Measurements from ENCODE around the gene AP1S1.

The AP1S1 gene

DNA sequence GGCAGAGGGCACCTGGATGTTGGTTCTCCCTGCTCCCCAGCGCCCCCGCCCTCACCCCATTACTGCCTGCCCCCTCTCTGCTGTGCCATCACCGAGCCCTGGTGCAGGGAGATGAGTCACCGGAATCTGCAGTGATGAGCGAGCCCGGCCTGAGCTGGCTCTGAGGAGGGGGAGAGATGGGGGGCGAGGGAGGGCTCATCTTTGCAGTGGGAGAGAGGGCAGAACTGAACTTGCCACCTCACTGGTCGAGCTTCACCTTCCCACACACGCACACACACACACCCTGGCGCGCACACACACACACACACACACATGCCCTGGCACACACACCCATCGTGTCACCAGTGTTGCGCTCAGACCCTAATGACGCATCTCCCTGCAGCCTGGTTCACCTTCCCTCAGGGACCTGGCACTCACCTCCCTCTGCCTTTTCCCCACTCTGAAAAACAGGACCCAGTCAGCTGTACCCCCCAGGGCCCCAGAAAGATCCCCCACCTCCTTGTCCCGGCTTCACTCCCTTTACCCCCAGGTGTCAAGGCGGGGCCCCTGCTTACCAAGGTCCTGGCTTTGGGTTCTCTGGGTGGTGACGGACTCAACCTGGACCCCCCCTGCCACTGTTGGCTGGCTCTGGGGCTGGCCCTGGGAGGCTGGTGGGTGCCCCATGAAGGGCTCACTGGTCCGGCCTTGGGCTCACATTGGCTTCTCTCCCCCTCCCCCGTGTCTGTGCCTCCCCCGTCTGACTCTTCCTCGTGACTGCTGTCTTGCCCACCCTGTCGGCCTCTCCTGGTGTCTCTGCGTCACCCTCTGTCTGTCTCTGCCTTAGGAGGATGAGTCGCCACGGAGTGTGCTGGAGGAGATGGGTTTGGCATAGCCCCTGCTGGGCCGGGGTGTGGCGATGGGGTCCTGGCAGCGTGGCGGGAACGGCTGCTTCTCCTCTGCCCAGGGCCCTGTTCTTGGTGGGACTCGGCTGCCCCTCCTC lies 5.7 kb downstream of the AP1S1 start:
- no peak for DNase-seq

DNA sequence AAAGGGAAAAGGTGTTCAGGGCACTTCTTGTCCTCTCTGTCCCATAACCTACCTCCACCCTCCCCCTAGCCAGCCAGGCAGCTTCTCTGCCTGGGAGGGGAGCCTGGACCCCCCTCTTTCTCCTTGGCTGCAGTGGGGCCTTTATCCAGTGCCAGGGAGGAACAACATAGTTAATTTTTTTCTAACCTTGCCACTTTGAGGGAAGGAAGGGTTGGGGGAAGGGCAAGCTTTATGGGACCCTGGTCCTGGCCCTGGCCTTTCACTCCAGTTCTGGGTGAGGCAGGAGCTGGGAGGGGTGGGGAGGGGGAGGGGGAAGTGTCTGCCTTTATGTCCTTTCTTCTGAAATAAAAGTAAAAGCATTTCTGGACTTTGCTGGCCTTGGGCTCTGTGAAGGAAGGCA lies 6.6 kb downstream of the AP1S1 start:
- no peak for DNase-seq

DNA sequence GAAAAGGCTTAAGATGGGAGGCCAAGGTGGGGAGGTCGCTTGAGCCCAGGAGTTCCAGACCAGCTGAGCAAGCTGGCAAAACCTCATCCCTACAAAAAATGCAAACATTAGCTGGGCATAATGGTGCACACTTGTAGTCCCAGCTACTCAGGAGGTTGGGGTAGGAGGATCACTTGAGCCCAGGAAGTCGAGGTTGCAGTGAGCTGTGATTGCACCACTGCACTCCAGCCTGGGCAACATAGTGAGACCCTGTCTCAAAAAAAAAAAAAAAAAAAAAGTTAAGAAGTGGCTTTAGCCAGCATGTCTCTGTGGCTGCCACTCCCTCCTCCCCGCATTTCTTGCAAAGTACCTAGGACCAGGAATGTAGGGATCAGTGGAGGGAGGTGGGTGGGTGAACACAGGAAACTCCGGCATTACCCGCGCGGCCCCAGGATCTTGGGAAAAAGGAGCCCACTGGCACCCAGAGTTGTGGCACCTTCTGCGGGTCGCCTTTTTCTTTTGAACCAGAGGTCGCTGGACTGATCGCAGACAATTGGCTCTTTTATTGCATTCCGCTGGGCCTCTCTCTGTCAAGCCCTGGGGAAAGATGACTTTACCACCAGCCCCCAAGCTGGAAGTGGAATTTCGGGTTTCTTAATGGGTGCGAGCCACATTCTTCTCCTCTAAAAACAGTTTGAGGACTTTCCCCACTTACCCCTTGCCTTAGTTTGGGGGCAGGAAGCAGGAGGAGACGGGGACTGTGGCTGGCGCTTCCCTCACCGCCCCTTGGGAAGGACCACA lies 7.6 kb downstream of the AP1S1 start:
- no peak for DNase-seq

- peak; percentile 63 for DNase-seq
These were observed 8.4 kb downstream of the AP1S1 start for GRCh38 chr7:101162551-101163278.

GRCh38 chr7:101163279-101164070 lies 9.2 kb downstream of the AP1S1 start:
- DNase-seq: peak; percentile 66

GRCh38 chr7:101164071-101164840 lies 10.0 kb downstream of the AP1S1 start:
- peak; percentile 9 for DNase-seq

DNA sequence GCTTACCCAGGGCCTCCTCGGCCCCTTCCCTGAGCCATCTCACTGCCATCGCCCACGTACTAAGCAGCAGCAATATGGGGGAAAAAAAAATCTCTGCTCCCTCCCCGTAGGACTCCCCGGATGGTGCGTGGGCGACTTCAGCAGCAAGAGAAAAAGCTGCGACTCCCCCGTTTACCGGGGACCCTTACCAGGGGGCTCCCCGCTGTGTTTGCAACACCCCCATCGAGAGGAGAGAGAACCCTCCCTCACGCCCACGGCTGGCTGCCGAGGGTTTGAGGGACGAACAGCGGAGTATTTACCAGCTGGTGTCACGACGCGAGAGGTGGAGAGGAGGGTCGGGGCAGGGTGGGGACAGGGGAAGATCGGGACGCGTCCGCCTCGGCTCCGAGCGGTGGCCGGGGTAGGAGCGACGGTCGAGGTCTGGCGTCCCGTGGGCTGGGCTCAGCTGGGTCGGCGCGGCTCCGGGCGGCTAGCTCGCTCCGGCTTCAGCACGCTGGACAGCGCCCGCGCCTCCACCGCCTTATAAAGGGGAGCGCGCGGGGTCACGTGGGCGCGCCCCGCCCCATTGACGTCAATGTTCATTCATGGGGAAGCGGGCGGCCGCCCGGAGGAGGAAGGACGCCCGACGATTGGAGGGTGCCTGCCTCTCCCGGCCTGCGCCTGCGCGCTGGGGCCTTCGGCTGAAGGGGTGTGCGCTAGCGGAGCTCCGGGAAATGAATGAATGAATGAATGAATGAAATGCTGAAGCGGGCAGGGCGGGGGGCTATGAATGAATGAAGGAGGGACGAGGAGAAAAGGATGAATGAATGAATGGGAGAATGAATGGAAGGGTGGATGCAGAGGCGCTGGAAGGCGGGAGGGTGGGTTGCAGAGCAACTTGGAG lies 11.0 kb downstream of the AP1S1 start, which contains the start of gene VGF:
Gene VGF (minus strand): TSS at position 495 of the 883 bp plus-strand sequence. CDS start 726 bp downstream, outside the sequence.
- DNase-seq: peak; percentile 69

GRCh38 chr7:101165958-101166647 lies 11.8 kb downstream of the AP1S1 start:
- DNase-seq: no peak

GRCh38 chr7:101166648-101166908 lies 12.3 kb downstream of the AP1S1 start:
- DNase-seq: no peak

GRCh38 chr7:101166909-101167644 lies 12.8 kb downstream of the AP1S1 start:
- DNase-seq: no peak

DNA sequence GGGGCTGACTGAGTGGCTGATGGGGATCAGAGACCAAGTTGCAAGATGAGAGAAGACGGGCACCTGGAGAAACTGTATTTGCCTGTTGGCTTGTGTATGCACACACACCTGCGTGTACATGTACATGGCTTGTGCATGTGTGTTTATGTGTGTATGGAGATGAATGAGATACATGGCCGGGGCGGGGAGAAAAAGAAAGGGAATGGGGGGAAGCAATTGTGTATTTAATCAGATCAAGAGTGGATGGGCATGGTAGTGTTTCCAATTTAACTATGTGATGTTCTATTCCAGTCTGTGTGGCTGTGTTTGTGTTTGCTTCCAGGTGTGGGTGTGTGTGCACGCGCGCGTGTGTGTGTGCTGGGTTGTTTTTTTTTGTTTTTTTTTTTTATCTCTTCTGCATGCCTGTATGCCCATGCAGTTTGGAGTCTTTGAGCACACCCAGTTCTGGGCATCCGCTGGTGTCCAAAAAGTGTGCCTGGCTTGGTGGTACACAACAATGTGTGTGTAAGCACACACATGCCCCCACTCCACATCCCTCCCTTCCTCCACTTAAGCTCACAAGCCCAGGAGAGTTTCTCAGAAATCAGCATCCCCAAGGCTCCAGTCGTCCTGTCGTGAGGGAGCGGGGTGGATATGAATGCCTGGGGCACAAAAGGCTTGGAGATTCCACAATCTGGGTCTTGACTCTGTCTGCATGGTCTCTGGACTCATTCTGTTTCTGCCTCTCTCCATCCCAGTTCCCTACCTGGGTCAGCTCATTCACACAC lies 13.6 kb downstream of the AP1S1 start:
- DNase-seq: no peak

GRCh38 chr7:101168412-101169049 lies 14.3 kb downstream of the AP1S1 start:
- DNase-seq: no peak

DNA sequence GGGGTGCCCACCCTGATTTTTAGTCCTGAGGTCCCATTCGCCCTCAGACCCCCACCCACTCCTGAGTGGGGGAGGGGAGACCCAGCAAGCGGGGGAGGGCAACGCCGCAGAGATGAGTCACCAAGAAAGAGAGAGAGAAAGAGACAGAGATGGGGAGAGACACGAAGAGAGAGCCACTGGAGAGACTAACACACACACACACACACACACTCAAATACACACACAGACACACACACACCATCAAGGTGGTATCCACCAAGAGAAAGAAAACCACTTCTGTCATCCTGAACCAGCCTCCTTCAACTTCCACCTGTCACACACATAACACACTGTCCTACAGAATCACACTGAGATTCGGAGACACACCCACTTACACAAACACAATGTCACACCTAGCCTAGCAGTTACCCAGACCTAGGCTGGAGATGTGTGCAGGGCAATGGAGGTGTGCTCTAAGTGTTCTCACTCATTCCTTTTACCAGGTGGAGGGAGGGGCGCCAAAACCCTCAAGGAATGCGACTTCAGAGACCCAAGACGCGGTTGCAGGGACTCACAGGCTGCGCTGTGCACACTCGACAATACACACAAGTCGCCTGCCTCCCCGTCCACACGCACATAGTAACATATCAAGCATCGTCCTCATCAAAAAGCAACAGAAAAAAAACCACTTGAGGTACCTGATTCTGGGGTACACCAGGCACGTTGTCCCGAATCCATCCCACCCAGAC lies 15.0 kb downstream of the AP1S1 start:
- DNase-seq: no peak

- peak; percentile 32 for DNase-seq
These were observed 15.7 kb downstream of the AP1S1 start for GRCh38 chr7:101169838-101170551.

DNA sequence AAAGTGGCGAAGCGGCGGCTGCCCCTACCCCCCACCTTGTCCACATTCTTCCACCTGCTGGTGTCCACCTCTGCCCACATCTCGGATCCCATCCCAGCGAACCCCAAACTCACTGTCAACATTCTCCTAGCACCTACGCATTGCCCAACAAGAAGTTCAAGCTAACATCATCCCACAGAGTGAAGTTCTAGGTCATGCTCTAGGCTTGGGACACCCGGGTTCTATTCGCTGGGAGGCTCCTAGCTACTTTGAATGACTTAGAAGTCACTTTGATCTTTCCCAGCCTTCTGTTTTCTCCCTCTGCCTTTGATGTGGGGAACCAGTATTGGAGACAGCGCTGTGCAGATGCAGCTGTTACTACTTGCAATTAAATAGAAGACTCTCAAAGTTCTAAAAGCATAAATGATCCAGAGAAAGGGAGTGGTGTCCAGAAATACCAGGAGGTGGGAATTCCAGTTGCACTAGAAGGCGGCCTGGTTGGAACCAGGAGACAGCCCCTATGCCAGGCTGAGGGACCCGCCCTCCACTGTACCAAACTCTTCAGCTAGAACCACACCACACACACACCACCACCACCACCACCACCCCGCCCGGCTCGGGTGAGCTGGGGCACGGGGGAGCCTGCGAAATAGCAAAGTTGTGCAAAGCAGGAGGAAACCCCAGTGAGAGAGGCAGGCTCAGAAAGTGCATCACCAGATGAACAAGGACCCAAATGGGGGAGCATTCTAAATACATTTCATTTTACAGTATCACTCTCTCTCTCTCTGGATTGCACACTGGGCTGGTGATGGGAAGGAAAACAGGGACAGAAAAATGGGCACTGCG lies 16.6 kb downstream of the AP1S1 start:
- no peak for DNase-seq

GRCh38 chr7:101171442-101171837 lies 17.2 kb downstream of the AP1S1 start:
- no peak for DNase-seq
